BJ (cell line): ENCODE data around the gene NLGN1. TPM values are rescaled to one million over a fixed set of nuclear protein-coding genes. Genes with fewer than 3 reads are reported as not detected.

Source experiments
- CTCF ChIA-PET: fragments of 350-600 bp; formaldehyde crosslinking; extraction: SDS; loops from one replicate; lab custom pipeline; 2021; ENCODE audit warnings: antibody characterized with exemption, inconsistent platforms; lab: Yijun Ruan, JAX
- POLR2A ChIA-PET: fragments of 300-600 bp; sonication (Branson Sonifier 250); formaldehyde crosslinking; extraction: SDS; loops from one replicate; lab custom pipeline; 2021; ENCODE audit warnings: antibody characterized with exemption; lab: Charles Lee
- DNase-seq: peaks from one replicate; pipeline ENCODE4 v3.0.0-alpha.2; 2011; ENCODE audit warnings: low read depth
- H3K27me3 ChIP-seq: 2 replicates; pipeline ENCODE4 v1.6.0; 2011; ENCODE audit warnings: low read length; ENCODE audit not compliant: control insufficient read depth, insufficient read depth
- H3K36me3 ChIP-seq: 2 replicates; pipeline ENCODE4 v1.5.1; 2011; ENCODE audit warnings: low read length; ENCODE audit not compliant: control insufficient read depth, insufficient read depth
- H3K4me3 ChIP-seq: 2 replicates; pipeline ENCODE4 v1.5.1; 2011; ENCODE audit warnings: low read depth, mild to moderate bottlenecking, control low read depth, low read length
- polyA plus RNA-seq: library from polyadenylated mRNA; depleted of rRNA; stranded (reverse); fragments of >200 nt; gene quantifications from 2 replicates; pipeline ENCODE4 v1.2.3, GENCODE V29; 2011
- TF ChIP-seq, protein P1 (sequence below): IDR thresholded peaks from 2 replicates; pipeline ENCODE4 v1.5.1; 2011; ENCODE audit warnings: low read depth, mild to moderate bottlenecking, control low read depth, inconsistent platforms, low read length, moderate library complexity; ENCODE audit not compliant: insufficient read depth

The NLGN1 gene
- polyA plus RNA-seq, 1 experiment = 15.5 TPM

DNA sequence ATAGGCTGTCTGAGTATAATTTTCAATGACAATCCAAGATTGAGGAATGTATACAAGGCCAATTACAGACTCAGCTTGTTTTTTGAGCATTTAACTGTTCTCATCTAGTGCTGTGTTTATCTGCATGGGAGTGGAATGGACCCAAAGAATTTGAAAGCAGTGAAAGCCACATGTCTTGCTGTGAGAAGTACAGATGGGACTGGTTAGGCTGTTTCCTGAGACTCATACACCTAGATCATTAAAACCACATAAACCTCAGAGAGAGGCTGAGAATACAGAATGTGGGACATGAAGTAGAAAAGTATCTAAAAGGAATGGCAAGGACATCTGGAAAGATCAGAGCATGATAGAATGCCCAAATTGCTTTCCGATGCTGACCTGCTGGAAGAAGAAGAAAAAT is 224.6 kb downstream of the NLGN1 start:
- DNase-seq = peak; percentile 88
- no peaks in the 10 kb centered on the region for H3K36me3 ChIP-seq
- ChIA-PET CTCF (interaction anchor here (0.7 kb wide), 1 partner anchor 39 kb away, joined by 3 read pairs; no protein-coding TSS in a partner anchor), POLR2A (no interaction called here)
- H3K4me3 ChIP-seq = no peak overlapping the region
- TF ChIP-seq, protein P1, sequence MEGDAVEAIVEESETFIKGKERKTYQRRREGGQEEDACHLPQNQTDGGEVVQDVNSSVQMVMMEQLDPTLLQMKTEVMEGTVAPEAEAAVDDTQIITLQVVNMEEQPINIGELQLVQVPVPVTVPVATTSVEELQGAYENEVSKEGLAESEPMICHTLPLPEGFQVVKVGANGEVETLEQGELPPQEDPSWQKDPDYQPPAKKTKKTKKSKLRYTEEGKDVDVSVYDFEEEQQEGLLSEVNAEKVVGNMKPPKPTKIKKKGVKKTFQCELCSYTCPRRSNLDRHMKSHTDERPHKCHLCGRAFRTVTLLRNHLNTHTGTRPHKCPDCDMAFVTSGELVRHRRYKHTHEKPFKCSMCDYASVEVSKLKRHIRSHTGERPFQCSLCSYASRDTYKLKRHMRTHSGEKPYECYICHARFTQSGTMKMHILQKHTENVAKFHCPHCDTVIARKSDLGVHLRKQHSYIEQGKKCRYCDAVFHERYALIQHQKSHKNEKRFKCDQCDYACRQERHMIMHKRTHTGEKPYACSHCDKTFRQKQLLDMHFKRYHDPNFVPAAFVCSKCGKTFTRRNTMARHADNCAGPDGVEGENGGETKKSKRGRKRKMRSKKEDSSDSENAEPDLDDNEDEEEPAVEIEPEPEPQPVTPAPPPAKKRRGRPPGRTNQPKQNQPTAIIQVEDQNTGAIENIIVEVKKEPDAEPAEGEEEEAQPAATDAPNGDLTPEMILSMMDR = no peak
- no peaks in the 10 kb centered on the region for H3K27me3 ChIP-seq

DNA sequence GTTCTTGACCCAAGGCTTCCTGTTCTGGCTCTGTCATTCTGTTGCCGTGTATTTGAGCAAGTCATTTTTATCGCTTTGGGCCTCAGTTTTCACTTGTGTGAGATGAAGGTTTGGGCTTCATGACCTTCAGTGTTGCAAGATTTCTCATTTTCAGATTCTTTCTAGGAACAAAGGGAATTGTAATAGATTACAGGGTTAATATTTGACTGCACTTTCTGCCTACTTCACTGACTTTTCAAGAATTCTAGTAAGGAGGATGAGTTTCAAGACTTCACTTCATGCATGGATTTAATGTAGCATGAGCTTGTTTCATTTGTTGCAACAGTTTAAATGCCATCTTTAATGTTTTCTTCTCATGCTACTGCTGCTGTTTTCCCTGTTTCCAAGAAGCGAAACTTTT is 226.5 kb downstream of the NLGN1 start:
- ChIA-PET CTCF (no interaction called here), POLR2A (no interaction called here)
- Histone ChIP-seq H3K4me3 (no peak overlapping the region), H3K27me3 (no peaks in the 10 kb centered on the region), H3K36me3 (no peaks in the 10 kb centered on the region)
- no peak for DNase-seq
- TF ChIP-seq, protein P1 = no peak

DNA sequence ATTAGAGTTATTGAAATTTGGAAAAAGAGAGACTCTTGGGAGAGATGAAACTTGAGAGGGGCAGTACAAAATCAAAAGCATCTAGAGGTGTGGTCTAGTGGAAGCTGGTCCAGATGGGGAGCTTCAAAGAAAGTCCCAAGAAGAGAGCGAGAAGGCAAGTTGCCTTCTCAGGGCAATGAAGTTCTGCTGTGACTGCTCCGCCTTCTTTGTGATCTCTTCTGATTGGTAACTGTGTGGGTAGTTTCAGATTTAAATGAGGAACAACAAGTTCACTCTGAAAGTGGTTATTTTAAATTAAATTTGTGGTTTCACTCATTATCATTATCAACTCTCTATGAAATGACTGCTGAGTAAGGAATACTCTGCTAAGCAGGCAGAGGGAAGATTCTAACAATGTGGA is 233.3 kb downstream of the NLGN1 start:
- TF ChIP-seq, protein P1 = no peak
- no peak for DNase-seq
- H3K4me3 ChIP-seq = no peak overlapping the region
- CTCF ChIA-PET = no interaction called here
- POLR2A ChIA-PET = no interaction called here
- H3K36me3 ChIP-seq = no peaks in the 10 kb centered on the region
- no peaks in the 10 kb centered on the region for H3K27me3 ChIP-seq

DNA sequence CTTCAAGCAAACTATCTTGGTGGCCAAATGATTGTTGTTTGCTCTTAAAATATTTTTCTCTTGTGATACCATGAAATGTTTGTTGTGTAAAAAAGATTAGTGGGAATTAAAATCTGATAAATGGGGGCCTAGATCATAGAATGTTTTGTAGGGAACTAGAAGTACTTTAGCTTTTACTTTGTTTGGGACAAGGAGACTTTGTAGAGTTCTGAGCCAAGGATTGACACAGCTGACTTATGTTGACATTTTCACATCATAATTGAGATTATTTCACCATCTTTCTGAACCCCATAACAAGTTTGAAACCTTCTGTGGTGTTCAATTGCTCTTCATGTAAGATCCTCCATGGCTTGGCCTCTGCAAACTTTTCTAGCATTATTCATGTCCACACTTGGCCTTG is 235.4 kb downstream of the NLGN1 start:
- CTCF ChIA-PET = no interaction called here
- POLR2A ChIA-PET = no interaction called here
- Histone ChIP-seq H3K36me3 (no peaks in the 10 kb centered on the region), H3K4me3 (no peak overlapping the region), H3K27me3 (no peaks in the 10 kb centered on the region)
- TF ChIP-seq, protein P1 = no peak
- DNase-seq = no peak

DNA sequence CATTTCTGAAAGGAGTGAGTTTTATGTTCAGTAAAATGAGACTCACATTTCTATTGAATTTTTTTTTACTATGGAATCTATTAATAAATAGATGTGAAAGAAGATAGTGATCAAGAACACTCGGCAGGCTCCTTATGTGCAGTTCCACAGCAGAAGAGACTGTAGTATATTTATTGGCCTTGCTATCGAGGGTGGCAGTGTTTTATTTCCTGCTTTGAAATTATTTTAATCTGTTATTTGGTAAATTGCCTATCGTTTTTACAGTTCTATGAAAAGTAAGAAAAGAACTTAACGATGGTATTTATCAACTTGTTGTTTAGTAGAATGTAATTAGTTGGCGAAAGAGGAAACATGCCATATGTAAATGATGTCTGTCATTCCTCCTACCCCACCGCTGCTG is 238.3 kb downstream of the NLGN1 start:
- Histone ChIP-seq H3K36me3 (no peaks in the 10 kb centered on the region), H3K4me3 (no peak overlapping the region), H3K27me3 (no peaks in the 10 kb centered on the region)
- ChIA-PET POLR2A (no interaction called here), CTCF (no interaction called here)
- TF ChIP-seq, protein P1 = no peak
- no peak for DNase-seq
